AG09309 (cell line): ENCODE data around the gene SREBF1.

Experiments used
- DNase-seq: peaks from one replicate; pipeline ENCODE4 v3.0.0-alpha.2; 2010; ENCODE audit warnings: low read depth
- H3K4me3 ChIP-seq: 2 replicates; pipeline ENCODE4 v1.5.1; 2011; ENCODE audit warnings: mild to moderate bottlenecking, low read depth, low read length, moderate library complexity; ENCODE audit not compliant: control insufficient read depth
- CTCF ChIP-seq: IDR thresholded peaks from 2 replicates; pipeline ENCODE4 v1.5.1; 2011; ENCODE audit warnings: mild to moderate bottlenecking, low read depth, low read length, inconsistent platforms; ENCODE audit not compliant: insufficient read depth, control insufficient read depth; ENCODE audit errors: missing control alignments

The SREBF1 gene

GRCh38 chr17:17851103-17852002 lies 14.6 kb upstream of the SREBF1 start:
- no peak for DNase-seq
- TF ChIP-seq CTCF: no peak

DNA sequence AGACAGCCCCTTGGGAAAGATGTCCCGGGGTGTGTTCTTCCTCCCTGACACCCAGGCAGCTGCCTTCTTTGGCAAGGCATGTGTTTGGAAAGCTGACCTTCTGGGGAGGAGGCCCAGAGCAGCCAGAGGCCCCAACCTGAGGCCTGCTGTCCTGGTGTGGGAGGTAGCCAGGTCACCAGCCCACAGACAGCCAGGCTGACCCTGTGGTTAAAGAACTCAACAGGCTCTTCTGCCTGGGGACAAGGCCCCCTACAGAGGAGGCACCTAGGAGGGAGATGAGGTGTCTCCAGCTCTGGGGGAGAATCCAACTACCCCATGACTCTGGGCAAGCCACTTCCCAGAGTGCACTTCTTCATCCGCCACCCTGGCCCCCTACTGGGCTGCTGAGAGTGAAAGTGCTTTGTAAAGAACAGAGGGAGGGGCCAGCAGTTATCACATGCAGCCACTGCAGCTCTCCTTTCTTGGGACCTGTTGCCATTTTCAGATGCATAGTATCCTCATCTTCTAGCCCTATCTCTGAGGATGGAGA lies 13.1 kb upstream of the SREBF1 start:
- TF ChIP-seq CTCF: peak; percentile 25
- DNase-seq: no peak
- H3K4me3 ChIP-seq: no peak overlapping the region

More at GRCh38 chr17:17851103-17852002, 14.6 kb upstream of the SREBF1 start:
- H3K4me3 ChIP-seq: no peak overlapping the region

GRCh38 chr17:17849147-17849820 lies 12.5 kb upstream of the SREBF1 start:
- TF ChIP-seq CTCF: no peak
- no peak for DNase-seq
- H3K4me3 ChIP-seq: no peak overlapping the region

DNA sequence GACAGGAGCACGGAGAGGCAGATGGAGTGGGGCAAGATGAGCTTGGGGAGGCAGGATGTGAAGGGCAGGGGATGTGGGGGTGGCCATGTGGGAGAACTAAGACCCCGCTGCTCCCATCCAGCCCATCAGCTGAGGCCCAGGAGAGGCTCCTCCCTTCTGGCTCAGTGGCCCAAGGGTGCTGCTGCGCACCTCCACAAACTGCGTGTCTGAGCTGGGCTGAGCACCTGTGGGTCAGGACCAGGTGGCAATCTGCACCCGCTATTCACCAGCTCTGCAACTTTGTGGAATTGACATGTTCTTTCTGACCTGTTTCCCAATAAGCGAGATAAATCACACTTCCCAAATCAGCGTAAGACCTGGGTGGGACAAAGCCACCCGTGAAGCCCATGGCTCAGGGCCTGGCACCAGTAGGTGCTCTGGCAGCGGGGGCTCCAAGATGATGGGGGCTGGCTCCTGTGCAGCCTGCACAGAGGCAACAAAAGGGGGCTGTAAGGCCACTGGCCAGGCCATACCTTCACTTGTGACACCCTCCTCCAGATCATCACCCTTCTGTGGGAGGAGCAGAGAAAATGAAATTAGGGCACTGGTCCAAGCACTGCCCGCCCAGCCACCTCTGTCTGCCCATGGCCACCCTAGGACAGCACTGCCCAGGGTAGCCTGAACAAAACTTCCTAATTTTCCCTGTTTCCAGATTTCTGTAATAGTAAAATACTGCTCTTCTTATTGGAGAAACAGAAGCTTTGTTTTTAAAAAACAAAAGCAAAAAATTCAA lies 11.7 kb upstream of the SREBF1 start:
- no peak for DNase-seq
- TF ChIP-seq CTCF: no peak
- H3K4me3 ChIP-seq: no peak overlapping the region

- no peak overlapping the region for H3K4me3 ChIP-seq
- TF ChIP-seq CTCF: no peak
- no peak for DNase-seq
These were observed 10.9 kb upstream of the SREBF1 start for GRCh38 chr17:17847726-17848125.

DNA sequence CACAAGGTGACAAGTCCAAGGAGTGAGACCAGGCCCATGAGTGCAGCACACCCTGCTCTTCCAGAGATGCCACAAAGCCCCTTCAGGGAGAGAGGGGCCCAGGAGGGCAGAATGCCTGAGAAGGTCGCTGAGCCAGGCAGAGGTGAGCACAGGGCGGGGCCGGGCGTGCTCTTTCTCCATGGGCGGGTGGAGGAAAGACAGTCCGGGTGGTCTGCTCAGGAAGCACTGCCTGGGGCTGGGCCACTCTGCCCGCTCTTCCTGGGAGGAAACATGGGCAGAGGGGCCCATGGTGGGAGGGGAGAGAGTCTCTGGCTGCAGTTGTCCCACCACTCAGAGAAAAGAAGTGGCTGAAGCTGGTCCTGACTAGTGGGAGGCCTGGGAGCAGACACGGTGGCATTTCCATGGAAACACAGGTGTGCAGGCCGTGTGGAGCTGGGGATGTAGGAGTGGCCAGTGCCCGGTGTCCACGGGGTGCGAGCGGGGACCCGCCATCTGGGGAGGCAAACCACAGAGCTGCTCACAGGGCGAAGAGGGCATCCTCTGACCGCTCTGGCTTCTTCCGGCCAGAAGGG lies 10.4 kb upstream of the SREBF1 start:
- DNase-seq: no peak
- H3K4me3 ChIP-seq: no peak overlapping the region
- no peak for TF ChIP-seq CTCF
